Measurements from ENCODE around the gene ZNF367. TPM values are rescaled to one million over a fixed set of nuclear protein-coding genes. Genes with fewer than 3 reads are reported as not detected.

ZNF367 gene
- total and polyA plus RNA-seq, 2 donors (not counting 3 experiments of a cell fraction or from before 2014, with no cell fraction given), result 1.7 to 10.0 TPM

- H3K36me3 ChIP-seq (ENCODE audit: control insufficient read depth in 2 of 2, extremely low read depth in 1 of 2, insufficient read depth in 2 of 2, low read length in 2 of 2), result peaks cover 0 to 3% of the 10 kb centered on the region in 2 experiments
- peaks cover 26% of the 10 kb centered on the region for H3K4me1 ChIP-seq (ENCODE audit: control insufficient read depth, extremely low read depth, insufficient read depth, low read length)
- TF ChIP-seq GATA2 (IDR thresholded peaks at IDR 0.05; ENCODE audit: insufficient read depth, insufficient read length, low read depth, low read length) (no peak), MAX (IDR thresholded peaks at IDR 0.05; ENCODE audit: insufficient read depth, insufficient read length) (no peak), POLR2A (IDR thresholded peaks at IDR 0.05; ENCODE audit: low read depth, low read length) (no peak), FOS (IDR thresholded peaks at IDR 0.05; ENCODE audit: borderline replicate concordance, insufficient read depth, low read length) (no peak), JUN (IDR thresholded peaks at IDR 0.05; ENCODE audit: borderline replicate concordance, insufficient read depth, insufficient read length, low read depth) (no peak), POLR2AphosphoS5 (IDR thresholded peaks at IDR 0.05; ENCODE audit: insufficient read depth, low read depth, low read length) (no peak), CTCF (IDR thresholded peaks at IDR 0.05; ENCODE audit: extremely low read depth in 1 of 2, insufficient read depth in 1 of 2, low read depth in 1 of 2, low read length in 2 of 2) (no peak), EZH2 (IDR thresholded peaks at IDR 0.05; ENCODE audit: borderline replicate concordance, low read depth, low read length, severe bottlenecking) (no peak), MYC (IDR thresholded peaks at IDR 0.05; ENCODE audit: low read depth, low read length) (no peak)
- H3K9me3 ChIP-seq (replicated peaks; ENCODE audit: control insufficient read depth, insufficient read depth, low read length), result no peaks in the 10 kb centered on the region
- H4K20me1 ChIP-seq (replicated peaks; ENCODE audit: control insufficient read depth, extremely low read depth, insufficient read depth, low read length), result no peaks in the 10 kb centered on the region
- H3K4me3 ChIP-seq (replicated peaks in 1 of 3; ENCODE audit: insufficient read depth in 1 of 3, low read depth in 1 of 3, low read length in 3 of 3), result no peak overlapping the region
- DNase-seq (ENCODE audit: low read depth, low spot score) (no peak), FAIRE-seq (no peak)
- H3K27me3 ChIP-seq (ENCODE audit: control insufficient read depth in 2 of 2, insufficient read depth in 2 of 2, low read length in 2 of 2), result no peaks in the 10 kb centered on the region
- H2AFZ ChIP-seq (ENCODE audit: low read depth, low read length), result peak overlapping the region; percentile 23
- BruUV-seq (replicated peaks), result no TSS peak
- ChIA-PET POLR2A (no interaction called here), CTCF (interaction anchor here (0.8 to 2.9 kb wide), 9 partner anchors 13 to 1170 kb away, joined by 3 to 43 read pairs (median 4); no protein-coding TSS in a partner anchor)
- dilution Hi-C loops (cut with MboI; ENCODE audit: extremely low pct_ligation_motif_present, low sequenced_read_pairs), result no loop called here
- H3K27ac ChIP-seq (ENCODE audit: insufficient read depth, low read depth, low read length), result peak overlapping the region; percentile 51
- H3K9me1 ChIP-seq (replicated peaks; ENCODE audit: control insufficient read depth, extremely low read depth, insufficient read depth, low read length), result no peaks in the 10 kb centered on the region
- no peaks in the 10 kb centered on the region for H3K79me2 ChIP-seq (ENCODE audit: control insufficient read depth, insufficient read depth, low read length)
- intact Hi-C loops (cut with micrococcal nuclease), result loop anchor here (1.0 to 5.0 kb wide), 3 partner anchors 39 to 224 kb away; partner anchors contain the start of genes SLC35D2 and ZNF367
- peak overlapping the region; percentile 33 for H3K4me2 ChIP-seq (ENCODE audit: insufficient read depth, low read length)
- peak overlapping the region; percentile 9 for H3K9ac ChIP-seq (replicated peaks; ENCODE audit: extremely low read depth, insufficient read depth, low read length)
Measured at GRCh38 chr9:96343515-96344360, 74.4 kb downstream of the ZNF367 start.

Data from endothelial cell of umbilical vein (primary cell).